GM21390 (cell line): Measurements from ENCODE around the gene CDK17.
A peak's percentile ranks its signal among the peaks of the same experiment; 100 is the strongest.
"Not testable (repeated sequence)": the region's sequence is repeated elsewhere in the genome, so short reads cannot be mapped to it uniquely, and the experiment has no call there.

Experiments
- ATAC-seq: cut with Tn5 transposase; IDR thresholded peaks from one replicate; pipeline ENCODE4 v1.9.1; 2021; ENCODE audit not compliant: unreplicated experiment

CDK17 gene

GRCh38 chr12:96359328-96359727 lies 40.9 kb downstream of the CDK17 start:
- no peak for ATAC-seq

- no peak for ATAC-seq
Observed at GRCh38 chr12:96356831-96357230, 43.4 kb downstream of the CDK17 start.

- no peak for ATAC-seq
Observed at GRCh38 chr12:96354844-96355534, 45.2 kb downstream of the CDK17 start.

- ATAC-seq = no peak
Observed at GRCh38 chr12:96354326-96354725, 45.9 kb downstream of the CDK17 start.

GRCh38 chr12:96352161-96352835 lies 47.9 kb downstream of the CDK17 start:
- ATAC-seq = no peak

GRCh38 chr12:96350982-96351381 lies 49.3 kb downstream of the CDK17 start:
- ATAC-seq = peak; percentile 47

- ATAC-seq = no peak
Observed at GRCh38 chr12:96347130-96347699, 53.0 kb downstream of the CDK17 start.

GRCh38 chr12:96346716-96347115 lies 53.5 kb downstream of the CDK17 start:
- not testable (repeated sequence) for ATAC-seq

- no peak for ATAC-seq
Observed at GRCh38 chr12:96344124-96344695, 56.0 kb downstream of the CDK17 start.

GRCh38 chr12:96343347-96343954 lies 56.8 kb downstream of the CDK17 start:
- ATAC-seq = peak; percentile 82

- ATAC-seq = not testable (repeated sequence)
Observed at GRCh38 chr12:96339666-96340065, 60.6 kb downstream of the CDK17 start.

- ATAC-seq = no peak
Observed at GRCh38 chr12:96338852-96339471, 61.3 kb downstream of the CDK17 start.

GRCh38 chr12:96337953-96338352 lies 62.3 kb downstream of the CDK17 start:
- ATAC-seq = no peak

- no peak for ATAC-seq
Observed at GRCh38 chr12:96336489-96336888, 63.8 kb downstream of the CDK17 start.

- ATAC-seq = peak; percentile 93
Observed at GRCh38 chr12:96335270-96335669, 65.0 kb downstream of the CDK17 start.

- ATAC-seq = no peak
Observed at GRCh38 chr12:96334502-96334901, 65.7 kb downstream of the CDK17 start.

GRCh38 chr12:96329545-96329944 lies 70.7 kb downstream of the CDK17 start:
- ATAC-seq = no peak

- ATAC-seq = no peak
Observed at GRCh38 chr12:96329018-96329417, 71.2 kb downstream of the CDK17 start.

- ATAC-seq = peak; percentile 38
Observed at GRCh38 chr12:96327889-96328288, 72.3 kb downstream of the CDK17 start.

GRCh38 chr12:96327346-96327745 lies 72.9 kb downstream of the CDK17 start:
- ATAC-seq = peak; percentile 89

GRCh38 chr12:96326628-96327227 lies 73.5 kb downstream of the CDK17 start:
- no peak for ATAC-seq
